SK-N-SH (cell line): ENCODE results near the gene PHACTR2.

ENCODE experiments used
- NFIC ChIP-seq: IDR thresholded peaks from 2 replicates; pipeline ENCODE4 v1.4.0; 2012; ENCODE audit warnings: borderline replicate concordance
- RAD21 ChIP-seq: IDR thresholded peaks from 2 replicates; pipeline ENCODE4 v1.6.1; 2012; ENCODE audit warnings: mild to moderate bottlenecking, low read length
- RCOR1 ChIP-seq: fragments of 150-350 bp; IDR thresholded peaks from 2 replicates; pipeline ENCODE4 v1.6.1; 2017; ENCODE audit warnings: antibody characterized with exemption, low read length
- SIN3A ChIP-seq: IDR thresholded peaks from 2 replicates; pipeline ENCODE4 v1.6.1; 2012; ENCODE audit warnings: low read depth, mild to moderate bottlenecking, low read length, moderate library complexity, borderline replicate concordance
- SMC3 ChIP-seq: IDR thresholded peaks from 2 replicates; pipeline ENCODE4 v1.6.1; 2012; ENCODE audit warnings: low read depth, low read length, improper control_type of control experiment
- TAF1 ChIP-seq: IDR thresholded peaks from 2 replicates; pipeline ENCODE4 v1.6.1; 2012; ENCODE audit warnings: low read depth, mild to moderate bottlenecking, low read length, moderate library complexity, borderline replicate concordance
- TEAD4 ChIP-seq: IDR thresholded peaks from 2 replicates; pipeline ENCODE4 v1.4.0; 2012; ENCODE audit warnings: mild to moderate bottlenecking, borderline replicate concordance; ENCODE audit not compliant: insufficient read depth
- TF ChIP-seq, protein P1 (sequence below): IDR thresholded peaks from 2 replicates; pipeline ENCODE4 v1.6.1; 2012; ENCODE audit warnings: mild to moderate bottlenecking, low read depth, low read length, moderate library complexity
- TF ChIP-seq, protein P2 (sequence below): fragments of 200-600 bp; sonication (generic); IDR thresholded peaks from 2 replicates; pipeline ENCODE4 v1.6.1; 2017; ENCODE audit warnings: antibody characterized with exemption, mild to moderate bottlenecking, moderate library complexity
- TF ChIP-seq, protein P3 (sequence below): IDR thresholded peaks from 2 replicates; pipeline ENCODE4; 2012

DNA sequence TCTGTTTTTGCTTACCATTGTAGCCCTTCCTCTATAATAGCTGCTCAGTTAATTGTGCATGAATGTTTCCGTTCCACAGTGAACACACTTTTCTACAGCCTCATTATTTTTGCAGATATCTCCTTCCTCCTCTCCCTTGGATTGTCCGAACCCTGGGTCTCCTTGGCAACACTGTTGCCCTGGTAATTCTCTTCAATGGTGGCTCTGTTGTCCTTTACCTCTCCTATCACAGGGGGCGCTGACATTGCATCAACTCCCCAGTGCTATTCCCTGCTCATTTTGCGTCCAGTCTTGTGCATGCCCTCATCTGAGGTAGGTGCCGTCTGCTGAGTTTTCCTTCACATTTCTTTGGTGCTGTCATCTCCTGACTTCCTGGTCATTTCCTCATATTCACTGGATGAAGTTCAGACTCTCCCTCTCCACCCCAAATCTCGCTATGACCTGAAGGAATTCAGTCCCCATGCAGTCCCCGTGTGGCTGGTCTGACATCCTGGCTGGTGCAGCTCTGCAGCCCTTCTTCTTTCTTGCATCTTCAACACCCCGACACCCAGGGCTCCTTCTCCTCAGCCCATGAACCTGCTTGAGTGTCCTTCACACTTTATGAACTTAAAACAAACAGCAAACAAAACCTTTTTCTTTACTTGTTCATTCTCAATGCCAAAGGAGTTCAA is 21.1 kb downstream of the PHACTR2 start:
- TF ChIP-seq RCOR1 (no peak), NFIC (no peak), SMC3 (no peak), RAD21 (no peak), SIN3A (no peak), TEAD4 (no peak), TAF1 (no peak)
- TF ChIP-seq, protein P1, sequence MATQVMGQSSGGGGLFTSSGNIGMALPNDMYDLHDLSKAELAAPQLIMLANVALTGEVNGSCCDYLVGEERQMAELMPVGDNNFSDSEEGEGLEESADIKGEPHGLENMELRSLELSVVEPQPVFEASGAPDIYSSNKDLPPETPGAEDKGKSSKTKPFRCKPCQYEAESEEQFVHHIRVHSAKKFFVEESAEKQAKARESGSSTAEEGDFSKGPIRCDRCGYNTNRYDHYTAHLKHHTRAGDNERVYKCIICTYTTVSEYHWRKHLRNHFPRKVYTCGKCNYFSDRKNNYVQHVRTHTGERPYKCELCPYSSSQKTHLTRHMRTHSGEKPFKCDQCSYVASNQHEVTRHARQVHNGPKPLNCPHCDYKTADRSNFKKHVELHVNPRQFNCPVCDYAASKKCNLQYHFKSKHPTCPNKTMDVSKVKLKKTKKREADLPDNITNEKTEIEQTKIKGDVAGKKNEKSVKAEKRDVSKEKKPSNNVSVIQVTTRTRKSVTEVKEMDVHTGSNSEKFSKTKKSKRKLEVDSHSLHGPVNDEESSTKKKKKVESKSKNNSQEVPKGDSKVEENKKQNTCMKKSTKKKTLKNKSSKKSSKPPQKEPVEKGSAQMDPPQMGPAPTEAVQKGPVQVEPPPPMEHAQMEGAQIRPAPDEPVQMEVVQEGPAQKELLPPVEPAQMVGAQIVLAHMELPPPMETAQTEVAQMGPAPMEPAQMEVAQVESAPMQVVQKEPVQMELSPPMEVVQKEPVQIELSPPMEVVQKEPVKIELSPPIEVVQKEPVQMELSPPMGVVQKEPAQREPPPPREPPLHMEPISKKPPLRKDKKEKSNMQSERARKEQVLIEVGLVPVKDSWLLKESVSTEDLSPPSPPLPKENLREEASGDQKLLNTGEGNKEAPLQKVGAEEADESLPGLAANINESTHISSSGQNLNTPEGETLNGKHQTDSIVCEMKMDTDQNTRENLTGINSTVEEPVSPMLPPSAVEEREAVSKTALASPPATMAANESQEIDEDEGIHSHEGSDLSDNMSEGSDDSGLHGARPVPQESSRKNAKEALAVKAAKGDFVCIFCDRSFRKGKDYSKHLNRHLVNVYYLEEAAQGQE: no peak
- TF ChIP-seq, protein P2, sequence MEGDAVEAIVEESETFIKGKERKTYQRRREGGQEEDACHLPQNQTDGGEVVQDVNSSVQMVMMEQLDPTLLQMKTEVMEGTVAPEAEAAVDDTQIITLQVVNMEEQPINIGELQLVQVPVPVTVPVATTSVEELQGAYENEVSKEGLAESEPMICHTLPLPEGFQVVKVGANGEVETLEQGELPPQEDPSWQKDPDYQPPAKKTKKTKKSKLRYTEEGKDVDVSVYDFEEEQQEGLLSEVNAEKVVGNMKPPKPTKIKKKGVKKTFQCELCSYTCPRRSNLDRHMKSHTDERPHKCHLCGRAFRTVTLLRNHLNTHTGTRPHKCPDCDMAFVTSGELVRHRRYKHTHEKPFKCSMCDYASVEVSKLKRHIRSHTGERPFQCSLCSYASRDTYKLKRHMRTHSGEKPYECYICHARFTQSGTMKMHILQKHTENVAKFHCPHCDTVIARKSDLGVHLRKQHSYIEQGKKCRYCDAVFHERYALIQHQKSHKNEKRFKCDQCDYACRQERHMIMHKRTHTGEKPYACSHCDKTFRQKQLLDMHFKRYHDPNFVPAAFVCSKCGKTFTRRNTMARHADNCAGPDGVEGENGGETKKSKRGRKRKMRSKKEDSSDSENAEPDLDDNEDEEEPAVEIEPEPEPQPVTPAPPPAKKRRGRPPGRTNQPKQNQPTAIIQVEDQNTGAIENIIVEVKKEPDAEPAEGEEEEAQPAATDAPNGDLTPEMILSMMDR: no peak
- TF ChIP-seq, protein P3, sequence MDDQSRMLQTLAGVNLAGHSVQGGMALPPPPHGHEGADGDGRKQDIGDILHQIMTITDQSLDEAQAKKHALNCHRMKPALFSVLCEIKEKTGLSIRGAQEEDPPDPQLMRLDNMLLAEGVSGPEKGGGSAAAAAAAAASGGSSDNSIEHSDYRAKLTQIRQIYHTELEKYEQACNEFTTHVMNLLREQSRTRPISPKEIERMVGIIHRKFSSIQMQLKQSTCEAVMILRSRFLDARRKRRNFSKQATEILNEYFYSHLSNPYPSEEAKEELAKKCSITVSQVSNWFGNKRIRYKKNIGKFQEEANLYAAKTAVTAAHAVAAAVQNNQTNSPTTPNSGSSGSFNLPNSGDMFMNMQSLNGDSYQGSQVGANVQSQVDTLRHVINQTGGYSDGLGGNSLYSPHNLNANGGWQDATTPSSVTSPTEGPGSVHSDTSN: no peak
